IPS-15b (cell line): ENCODE data around the gene LY6G5C.

ENCODE experiments used
- H3K27me3 ChIP-seq: one replicate; pipeline ENCODE4 v1.6.1; 2013; ENCODE audit warnings: low read length; ENCODE audit not compliant: control insufficient read depth, insufficient read depth
- H3K36me3 ChIP-seq: one replicate; pipeline ENCODE4 v1.6.1; 2013; ENCODE audit warnings: low read length; ENCODE audit not compliant: control insufficient read depth, insufficient read depth
- H3K4me1 ChIP-seq: one replicate; pipeline ENCODE4 v1.6.1; 2013; ENCODE audit warnings: mild to moderate bottlenecking, low read length; ENCODE audit not compliant: control insufficient read depth, insufficient read depth
- H3K4me3 ChIP-seq: one replicate; pipeline ENCODE4 v1.5.1; 2013; ENCODE audit warnings: low read depth, low read length
- H3K9ac ChIP-seq: one replicate; pipeline ENCODE4 v1.6.1; 2013; ENCODE audit warnings: low read depth, mild to moderate bottlenecking, low read length
- H3K9me3 ChIP-seq: one replicate; pipeline ENCODE4 v1.6.1; 2013; ENCODE audit warnings: mild to moderate bottlenecking, low read length; ENCODE audit not compliant: control insufficient read depth, insufficient read depth

Gene LY6G5C

DNA sequence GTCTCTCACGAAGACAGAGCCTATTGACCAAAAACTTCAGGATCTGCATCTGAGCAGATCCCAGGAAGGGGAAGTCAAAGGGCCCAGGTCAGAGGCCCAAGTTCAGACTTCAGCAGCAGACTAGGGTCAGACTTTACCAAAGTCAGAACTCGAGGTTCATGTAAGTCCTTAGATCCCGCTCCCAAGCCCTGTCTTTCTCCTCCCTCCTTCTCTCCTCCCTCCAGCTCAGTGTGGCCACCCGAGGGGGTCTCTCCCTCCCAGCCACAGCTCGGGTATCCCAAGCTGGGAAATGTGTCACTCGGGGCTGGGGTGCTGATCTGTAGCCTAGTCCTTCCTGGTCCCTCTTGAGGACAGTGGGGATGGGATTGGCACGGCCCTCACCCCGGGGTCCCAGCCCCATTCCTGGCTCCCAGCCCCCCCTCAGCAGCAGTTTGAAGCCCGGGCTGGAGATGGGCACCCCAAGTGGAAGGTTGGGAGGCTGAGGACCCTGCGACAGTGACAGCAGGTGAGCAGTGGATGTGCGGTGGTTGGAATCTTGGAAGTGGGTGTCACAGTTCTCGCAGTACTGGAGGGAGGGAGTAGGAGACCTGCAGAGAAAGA is 18.6 kb downstream of the LY6G5C start:
- Histone ChIP-seq H3K4me1 (peaks cover 3% of the 10 kb centered on the region), H3K4me3 (no peak overlapping the region)

DNA sequence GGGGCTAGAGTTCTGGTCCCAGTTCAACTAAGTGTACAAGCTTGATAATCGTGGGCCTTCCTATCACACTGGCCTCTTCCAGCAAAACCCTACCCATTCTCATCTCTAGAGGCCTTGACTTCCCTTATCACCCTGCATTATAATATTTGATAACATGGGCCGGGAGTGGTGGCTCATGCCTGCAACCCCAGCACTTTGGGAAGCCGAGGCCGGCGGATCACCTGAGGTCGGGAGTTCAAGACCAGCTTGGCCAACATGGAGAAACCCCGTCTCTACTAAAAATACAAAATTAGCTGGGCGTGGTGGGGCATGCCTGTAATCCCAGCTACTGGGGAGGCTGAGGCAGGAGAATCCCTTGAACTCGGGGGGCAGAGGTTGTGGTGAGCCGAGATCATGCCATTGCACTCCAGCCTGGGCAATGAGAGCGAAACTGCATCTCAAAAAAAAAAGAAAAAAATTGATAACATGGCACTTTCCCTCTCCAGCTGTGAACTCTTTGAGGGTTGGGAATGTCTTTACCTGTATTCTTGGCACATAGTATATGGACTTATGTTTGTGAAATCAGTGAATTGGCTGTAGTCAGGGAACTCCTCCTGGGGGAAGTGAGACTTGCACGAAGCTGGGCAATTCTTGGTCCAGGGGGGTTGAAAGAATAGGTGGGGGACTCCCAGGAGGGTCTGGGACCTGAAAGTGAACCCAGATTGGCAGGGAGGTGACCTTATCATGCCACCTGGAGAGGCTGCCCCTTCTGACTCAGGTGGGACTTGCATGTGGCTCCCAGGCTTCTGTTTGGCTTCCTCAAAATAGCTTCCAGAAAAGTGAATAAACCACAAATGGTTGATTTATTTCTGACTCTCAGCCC is 19.4 kb downstream of the LY6G5C start:
- H3K36me3 ChIP-seq: peaks cover 18% of the 10 kb centered on the region
- H3K27me3 ChIP-seq: no peaks in the 10 kb centered on the region
- H3K9ac ChIP-seq: peak overlapping the region; percentile 65
- no peaks in the 10 kb centered on the region for H3K9me3 ChIP-seq
- peaks cover 3% of the 10 kb centered on the region for H3K4me1 ChIP-seq
- H3K4me3 ChIP-seq: peak overlapping the region; percentile 92

More for the DNA sequence above, 18.6 kb downstream of the LY6G5C start:
- no peaks in the 10 kb centered on the region for H3K9me3 ChIP-seq
- peaks cover 18% of the 10 kb centered on the region for H3K36me3 ChIP-seq
- H3K9ac ChIP-seq: no peak overlapping the region
- no peaks in the 10 kb centered on the region for H3K27me3 ChIP-seq

DNA sequence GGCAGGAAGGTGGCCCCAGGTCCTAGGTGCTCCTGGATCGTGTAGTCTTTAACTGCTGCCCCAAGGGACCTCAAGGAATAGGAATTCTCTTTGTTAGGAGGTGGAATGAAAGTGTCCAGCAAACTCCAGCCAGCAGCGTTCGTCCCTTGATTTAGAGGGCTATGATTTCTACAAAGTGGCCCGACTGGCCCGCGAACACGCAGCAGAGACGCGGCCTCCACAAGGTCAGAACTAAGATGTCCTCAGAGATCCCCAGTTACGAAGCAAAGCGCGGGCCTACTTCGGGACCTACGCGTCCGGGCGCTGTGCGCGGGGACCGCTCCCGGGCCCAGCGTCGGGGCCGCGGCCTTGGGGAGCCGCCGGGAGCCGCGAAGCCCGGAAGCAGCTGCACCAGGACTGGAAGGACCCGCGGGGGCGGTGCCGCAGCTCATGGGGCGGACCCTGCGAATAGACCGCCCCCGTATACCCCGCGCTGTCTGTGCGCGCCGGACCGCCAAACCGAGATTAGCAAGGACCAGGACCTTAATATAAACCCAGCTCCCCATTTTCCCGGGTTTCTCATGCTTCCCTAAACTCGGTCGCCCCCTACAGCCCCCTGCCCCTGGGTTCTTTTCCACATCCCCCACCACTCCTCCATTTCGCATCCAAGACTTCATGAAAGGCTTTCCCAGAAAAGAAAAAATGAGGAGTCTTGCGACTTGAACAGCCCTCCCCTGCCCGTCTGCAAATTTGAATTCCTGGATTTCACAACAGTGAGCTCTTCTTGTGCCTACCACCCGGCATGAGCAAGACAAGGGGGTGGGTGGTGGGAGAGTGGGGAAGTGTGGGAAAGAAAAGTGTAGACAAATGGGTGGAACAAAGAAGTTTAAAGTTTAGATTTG is 20.2 kb downstream of the LY6G5C start, which contains the start of gene C6orf47:
TSS of gene C6orf47 (minus strand) at position 398 of the 881 bp plus-strand sequence. CDS start 831 bp downstream, outside the sequence.
- H3K4me1 ChIP-seq: peaks cover 3% of the 10 kb centered on the region
- H3K36me3 ChIP-seq: peaks cover 18% of the 10 kb centered on the region
- no peaks in the 10 kb centered on the region for H3K9me3 ChIP-seq
- peak within 1 kb of the TSS; percentile 92 for H3K4me3 ChIP-seq
- H3K27me3 ChIP-seq: no peaks in the 10 kb centered on the region
- peak within 1 kb of the TSS; percentile 96 for H3K9ac ChIP-seq

DNA sequence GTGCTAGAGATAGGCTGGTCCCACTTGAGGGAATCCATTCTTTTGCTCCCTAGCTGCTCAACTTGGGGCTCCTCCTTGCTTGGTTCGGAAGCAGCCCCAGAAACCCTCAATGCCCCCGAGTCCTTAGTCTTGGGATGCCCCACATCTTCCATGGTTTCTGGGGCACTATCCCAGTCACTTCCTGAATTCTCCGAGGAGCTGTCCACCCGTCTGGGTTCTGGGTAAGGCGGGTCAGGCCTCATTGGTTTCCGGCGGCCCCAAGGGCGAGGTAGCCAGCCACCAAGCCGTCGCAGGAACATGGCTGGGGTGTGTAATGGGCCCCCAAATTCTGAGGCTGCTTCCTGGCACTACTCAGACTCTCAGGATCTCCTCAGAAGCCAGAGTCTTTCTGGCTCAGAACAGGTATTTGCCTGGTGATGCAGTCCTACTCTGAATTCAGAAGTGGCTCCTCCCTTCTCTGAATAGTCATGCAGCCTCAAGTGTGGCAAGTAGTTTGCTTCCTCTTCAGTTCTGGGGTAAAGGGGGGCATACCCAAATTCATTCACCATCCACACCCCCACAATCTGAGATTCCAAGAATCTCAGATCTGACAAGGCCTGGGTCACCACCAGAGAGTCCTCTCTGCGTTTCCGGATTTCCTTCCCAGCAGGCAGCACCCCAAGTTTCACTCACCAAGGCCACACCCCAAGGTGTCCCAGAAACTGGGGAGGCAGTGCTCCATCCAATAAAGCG is 21.1 kb downstream of the LY6G5C start:
- Histone ChIP-seq H3K9me3 (no peaks in the 10 kb centered on the region), H3K4me3 (peak overlapping the region; percentile 92), H3K27me3 (no peaks in the 10 kb centered on the region), H3K9ac (peak overlapping the region; percentile 96), H3K36me3 (peaks cover 18% of the 10 kb centered on the region), H3K4me1 (peaks cover 3% of the 10 kb centered on the region)

DNA sequence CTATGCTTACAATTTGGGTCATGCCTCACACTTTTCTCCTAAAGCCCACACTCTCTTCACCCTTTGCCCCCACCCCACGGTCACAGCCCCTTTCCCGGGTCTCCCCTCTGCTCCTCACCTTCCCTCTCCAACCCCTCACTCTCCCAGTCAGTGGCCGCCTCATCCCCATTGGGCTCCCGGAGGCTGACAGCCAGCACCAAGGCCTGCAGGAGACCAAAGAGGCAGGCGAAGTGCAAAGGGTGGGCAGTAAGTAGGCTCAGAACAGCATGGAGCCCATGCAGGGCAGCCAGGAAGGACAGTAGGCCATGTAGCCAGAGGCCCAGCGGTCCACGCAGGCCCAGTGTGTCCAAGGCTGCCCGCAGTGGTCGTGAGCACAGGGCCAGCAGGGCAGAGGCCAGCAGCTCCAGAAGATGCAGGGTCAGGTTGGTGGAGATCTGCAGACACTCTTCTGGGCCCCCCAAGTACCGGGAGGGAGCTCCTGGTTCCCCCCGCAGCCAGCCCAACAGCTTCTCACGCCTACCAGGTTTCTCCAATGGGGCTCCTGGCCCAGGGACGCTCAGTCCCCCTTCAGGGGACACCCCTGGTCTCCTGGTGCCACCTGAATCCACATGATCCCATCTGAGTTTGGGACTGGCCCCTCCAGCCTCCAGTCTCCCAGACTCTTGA is 21.8 kb downstream of the LY6G5C start:
- H3K4me1 ChIP-seq: peaks cover 2% of the 10 kb centered on the region

DNA sequence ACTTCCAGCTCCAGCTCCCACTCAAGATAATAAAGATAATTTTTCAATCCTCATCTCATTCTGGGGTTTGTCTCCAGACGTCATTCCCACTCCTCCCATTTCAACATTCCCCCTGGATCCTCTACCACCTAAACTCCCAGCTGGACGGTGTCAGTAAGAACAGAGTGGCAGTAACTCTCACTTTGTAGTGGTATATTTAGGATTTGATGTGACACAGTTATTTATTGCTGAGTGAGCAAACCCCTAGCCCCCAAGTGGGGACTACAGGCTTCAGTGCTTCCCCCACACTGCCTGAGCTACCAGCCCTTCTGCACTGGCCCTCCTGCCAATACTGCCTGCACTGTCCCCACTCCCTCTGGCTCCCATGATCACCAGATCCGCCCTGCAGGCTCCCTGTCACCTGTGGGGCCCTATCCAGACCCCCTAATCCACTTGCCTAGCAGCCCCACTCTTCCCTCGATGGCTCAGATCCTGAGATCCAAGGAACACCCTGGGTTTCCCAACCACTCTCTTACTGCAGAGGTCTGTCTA is 22.6 kb downstream of the LY6G5C start:
- H3K9me3 ChIP-seq: no peaks in the 10 kb centered on the region
- H3K9ac ChIP-seq: no peak overlapping the region
- no peaks in the 10 kb centered on the region for H3K27me3 ChIP-seq
- no peak overlapping the region for H3K4me3 ChIP-seq
- H3K36me3 ChIP-seq: peaks cover 15% of the 10 kb centered on the region
- no peaks in the 10 kb centered on the region for H3K4me1 ChIP-seq

More for the DNA sequence above, 21.8 kb downstream of the LY6G5C start:
- no peaks in the 10 kb centered on the region for H3K9me3 ChIP-seq
- H3K27me3 ChIP-seq: no peaks in the 10 kb centered on the region
- H3K36me3 ChIP-seq: peaks cover 18% of the 10 kb centered on the region
- H3K4me3 ChIP-seq: peak overlapping the region; percentile 92
- H3K9ac ChIP-seq: no peak overlapping the region

DNA sequence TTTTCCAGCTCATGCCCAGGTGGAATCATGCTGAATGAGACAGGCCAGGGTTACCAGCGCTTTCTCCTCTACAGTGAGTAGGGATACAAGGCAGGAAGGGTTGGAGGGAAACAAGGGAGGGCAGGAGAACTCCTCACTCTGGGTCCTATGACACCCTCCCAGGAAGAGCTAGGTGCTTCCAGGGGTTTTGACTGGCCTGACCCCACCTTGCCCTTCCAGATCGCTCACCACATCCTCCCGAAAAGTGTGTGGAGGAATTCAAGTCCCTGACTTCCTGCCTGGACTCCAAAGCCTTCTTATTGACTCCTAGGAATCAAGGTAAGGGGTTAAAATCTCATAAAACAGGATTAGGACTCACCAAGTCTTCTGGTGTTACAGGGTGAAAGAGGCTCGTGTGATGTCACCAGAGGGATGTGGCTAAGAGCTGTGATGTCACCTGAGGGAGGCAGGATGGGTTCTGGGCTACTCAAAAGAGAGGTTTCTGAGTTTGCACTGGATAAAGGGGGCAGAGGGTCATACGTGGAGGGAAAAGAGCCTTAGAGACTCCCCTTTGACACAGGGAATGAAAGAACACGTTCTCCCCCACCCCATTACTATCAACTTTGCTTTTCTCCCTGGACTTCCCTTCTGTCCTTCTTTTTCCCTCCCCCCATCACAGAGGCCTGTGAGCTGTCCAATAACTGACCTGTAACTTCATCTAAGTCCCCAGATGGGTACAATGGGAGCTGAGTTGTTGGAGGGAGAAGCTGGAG is 23.3 kb downstream of the LY6G5C start:
- Histone ChIP-seq H3K4me1 (no peaks in the 10 kb centered on the region), H3K27me3 (no peaks in the 10 kb centered on the region), H3K9me3 (no peaks in the 10 kb centered on the region), H3K4me3 (no peak overlapping the region), H3K9ac (no peak overlapping the region), H3K36me3 (peaks cover 14% of the 10 kb centered on the region)

DNA sequence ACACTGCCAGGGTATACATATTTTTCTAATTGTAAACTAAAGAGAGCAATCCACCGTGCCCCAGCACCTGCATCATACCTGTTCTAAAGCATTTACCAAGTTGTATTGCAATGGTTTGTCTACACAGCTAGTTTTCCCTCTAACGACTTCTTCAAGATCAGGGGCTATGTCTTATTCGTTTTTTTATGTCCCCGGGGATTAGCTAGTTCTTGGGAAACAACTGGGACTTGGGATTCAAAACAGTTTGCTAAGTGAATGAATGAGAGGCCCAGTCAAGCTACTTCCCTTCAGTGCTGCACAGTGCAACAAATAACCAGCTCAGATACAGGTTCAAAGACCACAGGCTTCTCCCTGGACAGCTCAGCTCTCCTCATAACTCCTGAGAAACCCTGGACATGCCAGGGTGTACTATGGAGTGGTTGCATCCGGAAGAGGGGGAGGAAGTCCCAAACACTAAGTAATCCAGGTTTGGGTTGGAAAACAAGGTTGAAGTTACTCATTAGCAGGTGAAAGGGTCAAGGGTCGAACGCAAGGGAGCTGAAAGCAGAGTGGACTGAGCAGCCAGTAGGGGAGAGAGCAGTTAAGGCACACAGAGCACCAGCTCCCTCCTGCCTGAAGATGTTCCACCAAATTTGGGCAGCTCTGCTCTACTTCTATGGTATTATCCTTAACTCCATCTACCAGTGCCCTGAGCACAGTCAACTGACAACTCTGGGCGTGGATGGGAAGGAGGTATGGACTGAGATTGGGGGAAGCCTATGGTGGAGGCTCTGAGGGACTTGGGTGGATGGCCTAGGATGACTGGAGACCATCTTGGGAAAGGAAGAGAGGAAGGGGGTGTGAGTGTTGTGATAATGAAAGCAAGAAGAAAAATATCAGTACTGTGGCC is 25.3 kb downstream of the LY6G5C start, which contains the start of gene APOM:
TSS of gene APOM (plus strand) at position 546 of the 889 bp plus-strand sequence. CDS start at position 619, 73 bp downstream.
- Histone ChIP-seq H3K9ac (no peak within 1 kb of the TSS), H3K4me1 (no peaks in the 10 kb centered on the region), H3K27me3 (no peaks in the 10 kb centered on the region), H3K4me3 (no peak within 1 kb of the TSS), H3K9me3 (no peaks in the 10 kb centered on the region), H3K36me3 (peaks cover 3% of the 10 kb centered on the region)

DNA sequence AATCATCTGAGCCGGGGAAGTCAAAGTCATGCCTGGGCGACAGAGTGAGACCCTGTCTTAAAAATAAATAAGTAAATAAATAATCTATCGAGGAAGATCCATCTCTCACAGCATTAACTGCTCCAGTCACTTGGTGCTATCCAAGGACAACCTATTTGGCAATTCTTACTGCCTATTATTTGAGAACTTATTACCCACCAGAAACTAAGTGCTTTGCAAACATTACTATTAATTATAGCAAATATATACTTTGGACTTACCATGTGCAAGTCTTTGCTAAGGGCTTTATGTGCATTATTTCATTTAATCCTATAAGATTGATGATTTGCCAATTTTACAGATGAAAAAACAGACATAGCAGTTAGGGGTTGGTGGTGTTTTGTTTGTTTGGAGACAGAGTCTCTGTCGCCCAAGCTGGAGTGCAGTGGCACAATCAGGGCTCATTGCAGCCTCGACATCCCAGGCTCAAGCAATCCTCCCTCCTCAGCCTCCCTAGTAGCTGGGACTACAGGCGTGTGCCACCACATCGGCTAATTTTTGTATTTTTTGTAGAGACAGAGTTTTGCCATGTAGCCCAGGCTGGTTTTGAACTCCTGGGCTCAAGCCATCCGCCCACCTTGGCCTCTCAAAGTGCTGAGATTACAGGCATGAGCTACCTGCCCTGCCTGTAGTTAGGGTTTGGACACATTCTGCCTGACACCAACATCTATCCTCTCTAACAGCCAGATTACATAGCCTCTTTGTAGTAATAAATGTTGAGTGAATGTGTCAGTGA is 26.1 kb downstream of the LY6G5C start:
- Histone ChIP-seq H3K9me3 (no peaks in the 10 kb centered on the region), H3K4me3 (no peak overlapping the region), H3K4me1 (no peaks in the 10 kb centered on the region), H3K27me3 (no peaks in the 10 kb centered on the region), H3K36me3 (peaks cover 3% of the 10 kb centered on the region), H3K9ac (no peak overlapping the region)
